Trophoblast cell (in vitro differentiated cells and primary cell): ENCODE measurements around the gene ODAD4.
A peak's percentile ranks its signal among the peaks of the same experiment; 100 is the strongest.

Source experiments
- DNase-seq, 2 donors: peaks; one replicate each; pipeline ENCODE4 v3.0.0-alpha.2; 2016
- H2AFZ ChIP-seq: 2 replicates; pipeline ENCODE4 v1.6.1; 2013; ENCODE audit warnings: low read length, moderate library complexity, mild to moderate bottlenecking; ENCODE audit not compliant: insufficient read depth, poor library complexity
- H2AK5ac ChIP-seq: 2 replicates; pipeline ENCODE4 v1.6.1; 2013; ENCODE audit warnings: mild to moderate bottlenecking, low read length
- H2BK120ac ChIP-seq: 2 replicates; pipeline ENCODE4 v1.6.1; 2013; ENCODE audit warnings: low read length, mild to moderate bottlenecking, moderate library complexity; ENCODE audit not compliant: insufficient read depth, poor library complexity
- H2BK12ac ChIP-seq: 2 replicates; pipeline ENCODE4 v1.6.1; 2013; ENCODE audit warnings: mild to moderate bottlenecking, low read length, moderate library complexity
- H2BK5ac ChIP-seq: 2 replicates; pipeline ENCODE4 v1.6.1; 2013; ENCODE audit warnings: low read length, low read depth, moderate library complexity, mild to moderate bottlenecking; ENCODE audit not compliant: poor library complexity
- H3K14ac ChIP-seq: 2 replicates; pipeline ENCODE4 v1.6.1; 2013; ENCODE audit warnings: mild to moderate bottlenecking, low read length
- H3K18ac ChIP-seq: 2 replicates; pipeline ENCODE4 v1.6.1; 2013; ENCODE audit warnings: mild to moderate bottlenecking, low read length
- H3K23ac ChIP-seq: 2 replicates; pipeline ENCODE4 v1.6.1; 2013; ENCODE audit warnings: low read length
- H3K27ac ChIP-seq: 2 replicates; pipeline ENCODE4 v1.5.1; 2013; ENCODE audit warnings: low read depth, mild to moderate bottlenecking, inconsistent platforms, low read length, moderate library complexity
- H3K27me3 ChIP-seq: 2 replicates; pipeline ENCODE4 v1.6.1; 2013; ENCODE audit warnings: inconsistent platforms, mild to moderate bottlenecking, low read length, moderate library complexity; ENCODE audit not compliant: insufficient read depth
- H3K36me3 ChIP-seq, 2 experiments: 1 replicate in 1 of 2; 2 replicates in 1 of 2; pipeline ENCODE4 v1.6.1; 2013; ENCODE audit warnings: low read length in 2 of 2, mild to moderate bottlenecking in 2 of 2, moderate library complexity in 1 of 2; ENCODE audit not compliant: insufficient read depth in 2 of 2, control insufficient read depth in 1 of 2
- H3K4ac ChIP-seq: 2 replicates; pipeline ENCODE4 v1.6.1; 2013; ENCODE audit warnings: low read depth, mild to moderate bottlenecking, low read length, moderate library complexity
- H3K4me1 ChIP-seq, 2 experiments: 1 replicate in 1 of 2; 2 replicates in 1 of 2; pipeline ENCODE4 v1.6.1; 2013; ENCODE audit warnings: low read length in 2 of 2, mild to moderate bottlenecking in 2 of 2, moderate library complexity in 1 of 2; ENCODE audit not compliant: insufficient read depth in 2 of 2, control insufficient read depth in 1 of 2
- H3K4me2 ChIP-seq: 2 replicates; pipeline ENCODE4 v1.6.1; 2013; ENCODE audit warnings: inconsistent platforms, mild to moderate bottlenecking, low read length, moderate library complexity
- H3K4me3 ChIP-seq: 2 replicates; pipeline ENCODE4 v1.5.1; 2013; ENCODE audit warnings: mild to moderate bottlenecking, low read depth, low read length, inconsistent platforms
- H3K79me1 ChIP-seq: one replicate; pipeline ENCODE4 v1.6.1; 2013; ENCODE audit warnings: low read length
- H3K79me2 ChIP-seq: 2 replicates; pipeline ENCODE4 v1.6.1; 2013; ENCODE audit warnings: low read length, mild to moderate bottlenecking; ENCODE audit not compliant: control insufficient read depth, insufficient read depth, poor library complexity
- H3K9ac ChIP-seq: 2 replicates; pipeline ENCODE4 v1.6.1; 2013; ENCODE audit warnings: mild to moderate bottlenecking, low read length
- H3K9me3 ChIP-seq: 2 replicates; pipeline ENCODE4 v1.6.1; 2013; ENCODE audit warnings: low read depth, mild to moderate bottlenecking, control low read depth, inconsistent platforms, low read length; ENCODE audit not compliant: insufficient read depth
- H4K12ac ChIP-seq: 2 replicates; pipeline ENCODE4 v1.6.1; 2013; ENCODE audit warnings: low read depth, mild to moderate bottlenecking, low read length, moderate library complexity
- H4K8ac ChIP-seq: 2 replicates; pipeline ENCODE4 v1.6.1; 2013; ENCODE audit warnings: low read depth, mild to moderate bottlenecking, low read length, moderate library complexity
- H4K91ac ChIP-seq: one replicate; pipeline ENCODE4 v1.6.1; 2013; ENCODE audit warnings: low read depth, mild to moderate bottlenecking, low read length, moderate library complexity
- WGBS: extraction: QIAGEN DNeasy Blood & Tissue Kit; methylation state at CpG from one replicate; pipeline ENCODE4 v1.1.7; 2013; ENCODE audit warnings: missing lambda C conversion rate; ENCODE audit not compliant: insufficient read length, insufficient coverage; ENCODE audit errors: extremely low coverage; 5-methylcytosine and 5-hydroxymethylcytosine counted together

ODAD4 gene

GRCh38 chr17:41914358-41914766, 16.1 kb upstream of the ODAD4 start:
- Histone ChIP-seq H3K27ac (no peak overlapping the region), H3K79me1 (peaks cover 11% of the 10 kb centered on the region), H4K91ac (no peak overlapping the region), H3K23ac (no peak overlapping the region), H3K9ac (no peak overlapping the region), H4K12ac (no peak overlapping the region), H3K79me2 (peaks cover 32% of the 10 kb centered on the region), H3K4ac (peak overlapping the region; percentile 5), H3K4me1 (peaks cover 16 to 30% of the 10 kb centered on the region in 2 experiments), H3K14ac (no peak overlapping the region), H3K36me3 (peaks cover 40 to 48% of the 10 kb centered on the region in 2 experiments), H2AFZ (no peak overlapping the region), H3K27me3 (no peaks in the 10 kb centered on the region), H2BK120ac (no peak overlapping the region), H3K18ac (no peak overlapping the region), H4K8ac (no peak overlapping the region), H2BK5ac (no peak overlapping the region), H3K9me3 (no peaks in the 10 kb centered on the region), H2BK12ac (no peak overlapping the region), H2AK5ac (no peak overlapping the region), H3K4me3 (no peak overlapping the region), H3K4me2 (no peak overlapping the region)
- DNase-seq: peak in 1 of 2 donors; percentile 18
- no CpG with 5 or more reads among the region's 6 CpGs for WGBS

GRCh38 chr17:41915020-41915419, 15.4 kb upstream of the ODAD4 start:
- Histone ChIP-seq H2BK5ac (no peak overlapping the region), H3K27ac (no peak overlapping the region)

GRCh38 chr17:41915566-41915965, 14.9 kb upstream of the ODAD4 start:
- Histone ChIP-seq H3K4me2 (peak overlapping the region; percentile 38), H3K9ac (no peak overlapping the region), H3K27ac (no peak overlapping the region), H3K79me2 (peaks cover 32% of the 10 kb centered on the region), H3K79me1 (peaks cover 14% of the 10 kb centered on the region), H4K91ac (no peak overlapping the region), H3K23ac (no peak overlapping the region), H2BK5ac (no peak overlapping the region), H3K18ac (peak overlapping the region; percentile 73), H2BK120ac (no peak overlapping the region), H3K4me1 (peaks cover 22 to 36% of the 10 kb centered on the region in 2 experiments), H3K9me3 (no peaks in the 10 kb centered on the region), H4K8ac (no peak overlapping the region), H3K4ac (peak overlapping the region; percentile 90), H2AK5ac (no peak overlapping the region), H2AFZ (no peak overlapping the region), H4K12ac (no peak overlapping the region), H3K14ac (no peak overlapping the region), H3K36me3 (peaks cover 28 to 36% of the 10 kb centered on the region in 2 experiments), H2BK12ac (no peak overlapping the region), H3K27me3 (no peaks in the 10 kb centered on the region), H3K4me3 (no peak overlapping the region)
- DNase-seq: peak; percentile 20 to 54
- WGBS: no CpG with 5 or more reads among the region's 2 CpGs

More at GRCh38 chr17:41915020-41915419, 15.4 kb upstream of the ODAD4 start:
- Histone ChIP-seq H3K4me2 (peak overlapping the region; percentile 38), H3K14ac (no peak overlapping the region), H3K79me1 (peaks cover 14% of the 10 kb centered on the region), H3K79me2 (peaks cover 32% of the 10 kb centered on the region), H3K4ac (no peak overlapping the region), H3K4me1 (peaks cover 20 to 35% of the 10 kb centered on the region in 2 experiments), H3K27me3 (no peaks in the 10 kb centered on the region), H3K18ac (no peak overlapping the region), H4K12ac (no peak overlapping the region), H2AFZ (no peak overlapping the region), H3K9ac (no peak overlapping the region), H2BK120ac (no peak overlapping the region), H3K36me3 (peaks cover 33 to 42% of the 10 kb centered on the region in 2 experiments), H2BK12ac (no peak overlapping the region), H3K4me3 (no peak overlapping the region), H2AK5ac (no peak overlapping the region), H4K8ac (no peak overlapping the region), H4K91ac (no peak overlapping the region), H3K9me3 (no peaks in the 10 kb centered on the region), H3K23ac (no peak overlapping the region)
- no CpG with 5 or more reads among the region's 5 CpGs for WGBS
- DNase-seq: no peak

GRCh38 chr17:41917192-41917591, 13.2 kb upstream of the ODAD4 start:
- peaks cover 32% of the 10 kb centered on the region for H3K79me2 ChIP-seq
- no peak overlapping the region for H4K91ac ChIP-seq
- H4K12ac ChIP-seq: no peak overlapping the region
- peaks cover 22 to 36% of the 10 kb centered on the region in 2 experiments for H3K4me1 ChIP-seq
- no peak overlapping the region for H2AFZ ChIP-seq
- H2AK5ac ChIP-seq: no peak overlapping the region
- H2BK5ac ChIP-seq: no peak overlapping the region
- H3K14ac ChIP-seq: no peak overlapping the region
- H3K4me3 ChIP-seq: no peak overlapping the region
- H3K4ac ChIP-seq: peak overlapping the region; percentile 95
- H4K8ac ChIP-seq: no peak overlapping the region
- WGBS: no CpG with 5 or more reads among the region's 4 CpGs
- no peak overlapping the region for H3K23ac ChIP-seq
- no peak for DNase-seq
- peak overlapping the region; percentile 85 for H3K4me2 ChIP-seq
- no peaks in the 10 kb centered on the region for H3K27me3 ChIP-seq
- H3K9me3 ChIP-seq: no peaks in the 10 kb centered on the region
- no peak overlapping the region for H2BK12ac ChIP-seq
- no peak overlapping the region for H3K27ac ChIP-seq
- H2BK120ac ChIP-seq: no peak overlapping the region
- no peak overlapping the region for H3K18ac ChIP-seq
- no peak overlapping the region for H3K9ac ChIP-seq
- peaks cover 12 to 23% of the 10 kb centered on the region in 2 experiments for H3K36me3 ChIP-seq
- peaks cover 14% of the 10 kb centered on the region for H3K79me1 ChIP-seq
